ENCODE data around the gene DLEC1.

Gene DLEC1

GRCh38 chr3:38118421-38119247 is 79.6 kb downstream of the DLEC1 start:
- H3K27me3 Mint-ChIP-seq, result no peaks in the 10 kb centered on the region
- peak overlapping the region; percentile 50 for H3K27ac Mint-ChIP-seq
- H3K36me3 Mint-ChIP-seq, result peaks cover 2% of the 10 kb centered on the region
- H3K9me3 Mint-ChIP-seq (ENCODE audit: low read depth), result no peaks in the 10 kb centered on the region
- H3K4me1 Mint-ChIP-seq (ENCODE audit: low read depth), result peaks cover 4% of the 10 kb centered on the region
- no peak overlapping the region for H3K4me3 Mint-ChIP-seq

DNA sequence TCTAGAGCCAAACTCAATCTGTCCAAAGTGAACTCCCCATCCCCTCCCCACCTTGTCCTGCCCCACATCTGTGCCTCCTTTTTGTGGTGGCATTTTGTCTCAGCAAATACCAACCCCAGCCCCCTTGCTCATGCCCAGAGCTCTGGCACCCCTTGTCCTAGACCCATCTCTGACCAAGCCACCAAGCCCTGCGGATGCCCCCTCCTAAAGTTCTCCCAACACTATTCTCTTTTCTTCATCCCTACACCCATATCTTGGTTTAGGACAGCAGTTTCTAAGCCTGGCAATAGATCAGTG is 80.2 kb downstream of the DLEC1 start:
- peak overlapping the region; percentile 50 for H3K27ac Mint-ChIP-seq
- no peak overlapping the region for H3K4me3 Mint-ChIP-seq
- peaks cover 2% of the 10 kb centered on the region for H3K36me3 Mint-ChIP-seq
- H3K9me3 Mint-ChIP-seq (ENCODE audit: low read depth), result no peaks in the 10 kb centered on the region
- H3K4me1 Mint-ChIP-seq (ENCODE audit: low read depth), result peaks cover 4% of the 10 kb centered on the region
- no peaks in the 10 kb centered on the region for H3K27me3 Mint-ChIP-seq

DNA sequence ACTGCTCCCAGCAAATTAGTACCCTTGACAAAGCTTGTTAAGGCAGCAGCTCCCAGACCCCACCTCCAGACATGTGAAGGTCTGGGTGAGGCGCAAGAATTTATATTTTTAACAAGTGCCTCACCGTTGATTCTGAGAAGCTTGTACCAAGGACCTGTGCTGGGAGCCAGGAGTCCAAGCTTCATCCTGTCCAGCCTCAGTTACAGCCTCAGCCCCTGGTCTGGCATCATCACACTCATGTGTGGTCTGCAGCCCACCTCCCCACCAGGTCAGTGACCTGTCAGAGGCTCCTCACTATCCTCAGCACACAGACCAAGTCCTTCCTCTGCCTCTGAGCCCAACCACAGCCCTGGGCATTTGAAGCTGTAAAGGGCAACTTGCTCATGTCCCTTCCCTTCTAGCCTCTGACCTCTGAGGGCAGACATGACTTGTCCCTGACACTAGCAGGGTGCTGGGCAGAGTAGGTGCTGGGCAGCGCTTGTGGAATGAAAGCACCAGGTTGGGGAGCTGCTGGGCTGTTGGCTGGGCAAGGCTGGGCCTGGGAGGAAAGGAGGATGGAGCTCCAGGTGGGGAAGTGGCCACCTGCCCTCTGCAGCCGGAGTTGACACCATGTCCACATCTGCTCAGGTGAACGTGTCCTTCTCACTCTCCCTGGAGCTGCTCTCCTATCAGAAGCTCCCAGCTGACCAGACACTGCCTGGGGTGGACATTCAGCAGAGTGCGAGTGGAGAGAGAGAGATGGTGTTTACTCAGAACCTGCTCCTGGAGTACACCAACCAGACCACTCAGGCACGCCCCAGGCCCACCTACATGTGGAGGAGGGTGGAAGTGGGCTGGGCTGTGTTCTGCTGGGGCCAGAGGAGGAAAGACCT is 81.0 kb downstream of the DLEC1 start:
- H3K4me3 Mint-ChIP-seq, result no peak overlapping the region
- no peaks in the 10 kb centered on the region for H3K9me3 Mint-ChIP-seq (ENCODE audit: low read depth)
- no peaks in the 10 kb centered on the region for H3K27me3 Mint-ChIP-seq
- peaks cover 5% of the 10 kb centered on the region for H3K36me3 Mint-ChIP-seq
- H3K27ac Mint-ChIP-seq, result no peak overlapping the region
- H3K4me1 Mint-ChIP-seq (ENCODE audit: low read depth), result peaks cover 5% of the 10 kb centered on the region

GRCh38 chr3:38120693-38121450 is 81.9 kb downstream of the DLEC1 start:
- H3K27me3 Mint-ChIP-seq, result no peaks in the 10 kb centered on the region
- H3K36me3 Mint-ChIP-seq, result peaks cover 5% of the 10 kb centered on the region
- no peak overlapping the region for H3K27ac Mint-ChIP-seq
- H3K4me1 Mint-ChIP-seq (ENCODE audit: low read depth), result peaks cover 4% of the 10 kb centered on the region
- no peaks in the 10 kb centered on the region for H3K9me3 Mint-ChIP-seq (ENCODE audit: low read depth)
- no peak overlapping the region for H3K4me3 Mint-ChIP-seq

GRCh38 chr3:38121451-38121831 is 82.4 kb downstream of the DLEC1 start:
- Mint-ChIP-seq H3K36me3 (peaks cover 5% of the 10 kb centered on the region), H3K27ac (no peak overlapping the region), H3K9me3 (ENCODE audit: low read depth) (no peaks in the 10 kb centered on the region)

DNA sequence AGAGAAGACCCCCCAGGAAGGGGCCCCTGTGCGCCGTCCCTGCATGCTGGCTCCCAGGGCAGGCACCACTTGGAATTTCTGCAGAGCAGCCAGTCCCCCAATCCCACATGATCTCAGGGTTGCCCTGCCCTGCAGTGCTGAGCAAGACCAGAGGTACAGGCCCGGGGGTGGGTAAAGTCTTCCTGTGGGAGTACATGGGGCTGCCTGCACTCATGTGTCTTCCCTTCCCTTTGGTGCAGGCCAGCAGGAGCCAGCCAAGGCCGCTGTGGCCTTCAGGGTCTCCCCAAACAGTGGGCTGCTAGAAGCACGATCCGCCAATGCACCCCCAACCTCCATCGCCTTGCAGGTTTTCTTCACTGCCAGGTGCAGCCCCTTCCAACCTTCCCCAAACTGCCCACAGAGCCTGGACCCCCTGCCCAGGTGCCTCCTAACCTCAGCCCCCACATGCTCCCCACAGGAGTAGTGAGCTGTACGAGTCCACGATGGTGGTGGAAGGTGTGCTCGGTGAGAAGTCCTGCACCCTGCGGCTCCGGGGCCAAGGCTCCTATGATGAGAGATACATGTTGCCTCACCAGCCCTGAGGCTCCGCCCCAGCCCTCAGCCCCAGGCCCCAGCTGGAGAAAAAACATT is 82.9 kb downstream of the DLEC1 start:
- Mint-ChIP-seq H3K36me3 (peaks cover 5% of the 10 kb centered on the region), H3K4me1 (ENCODE audit: low read depth) (peaks cover 4% of the 10 kb centered on the region), H3K9me3 (ENCODE audit: low read depth) (no peaks in the 10 kb centered on the region), H3K4me3 (no peak overlapping the region), H3K27me3 (no peaks in the 10 kb centered on the region), H3K27ac (no peak overlapping the region)

More at GRCh38 chr3:38121451-38121831, 82.4 kb downstream of the DLEC1 start:
- Mint-ChIP-seq H3K27me3 (no peaks in the 10 kb centered on the region), H3K4me1 (ENCODE audit: low read depth) (peaks cover 4% of the 10 kb centered on the region), H3K4me3 (no peak overlapping the region)

GRCh38 chr3:38122712-38123290 is 83.8 kb downstream of the DLEC1 start:
- H3K36me3 Mint-ChIP-seq, result peaks cover 5% of the 10 kb centered on the region
- H3K4me1 Mint-ChIP-seq (ENCODE audit: low read depth), result peaks cover 4% of the 10 kb centered on the region
- no peak overlapping the region for H3K4me3 Mint-ChIP-seq
- H3K27ac Mint-ChIP-seq, result no peak overlapping the region
- H3K27me3 Mint-ChIP-seq, result no peaks in the 10 kb centered on the region
- H3K9me3 Mint-ChIP-seq (ENCODE audit: low read depth), result no peaks in the 10 kb centered on the region

DNA sequence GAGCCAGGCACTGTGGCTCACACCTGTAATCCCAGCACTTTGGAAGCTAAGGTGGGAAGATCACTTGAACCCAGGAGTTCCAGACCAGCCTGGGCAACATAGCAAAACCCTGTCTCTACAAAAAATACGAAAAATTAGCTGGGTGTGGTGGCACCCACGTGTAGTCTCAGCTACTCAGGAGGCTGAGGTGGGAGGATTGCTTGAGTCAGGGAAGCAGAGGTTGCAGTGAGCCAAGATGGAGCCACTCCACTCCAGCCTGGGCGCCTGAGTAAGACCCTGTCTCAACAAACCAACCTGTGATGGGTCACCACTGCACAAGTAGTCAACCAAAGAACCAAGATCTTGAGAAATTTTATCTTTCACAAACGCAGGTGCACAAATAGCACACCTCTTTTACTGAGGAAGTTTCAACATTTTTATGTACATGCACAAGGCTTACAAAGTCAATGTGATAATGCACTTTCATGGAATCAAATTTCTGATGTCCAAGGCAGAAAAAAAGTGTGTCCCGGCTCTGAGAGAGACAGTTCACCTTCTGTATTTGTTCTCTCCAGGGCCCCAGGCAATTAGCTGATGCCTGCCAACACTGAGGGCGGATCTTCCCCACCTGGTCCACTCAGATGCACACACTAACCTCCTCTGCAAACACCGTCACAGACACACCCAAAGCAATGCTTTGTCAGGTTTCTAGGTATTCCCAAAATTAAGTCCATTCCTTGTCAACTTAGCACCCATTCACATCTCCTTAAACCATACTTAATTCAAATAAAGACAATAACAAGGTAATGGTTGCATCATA is 85.5 kb downstream of the DLEC1 start:
- peak overlapping the region; percentile 42 for H3K27ac Mint-ChIP-seq
- H3K36me3 Mint-ChIP-seq, result peaks cover 5% of the 10 kb centered on the region

DNA sequence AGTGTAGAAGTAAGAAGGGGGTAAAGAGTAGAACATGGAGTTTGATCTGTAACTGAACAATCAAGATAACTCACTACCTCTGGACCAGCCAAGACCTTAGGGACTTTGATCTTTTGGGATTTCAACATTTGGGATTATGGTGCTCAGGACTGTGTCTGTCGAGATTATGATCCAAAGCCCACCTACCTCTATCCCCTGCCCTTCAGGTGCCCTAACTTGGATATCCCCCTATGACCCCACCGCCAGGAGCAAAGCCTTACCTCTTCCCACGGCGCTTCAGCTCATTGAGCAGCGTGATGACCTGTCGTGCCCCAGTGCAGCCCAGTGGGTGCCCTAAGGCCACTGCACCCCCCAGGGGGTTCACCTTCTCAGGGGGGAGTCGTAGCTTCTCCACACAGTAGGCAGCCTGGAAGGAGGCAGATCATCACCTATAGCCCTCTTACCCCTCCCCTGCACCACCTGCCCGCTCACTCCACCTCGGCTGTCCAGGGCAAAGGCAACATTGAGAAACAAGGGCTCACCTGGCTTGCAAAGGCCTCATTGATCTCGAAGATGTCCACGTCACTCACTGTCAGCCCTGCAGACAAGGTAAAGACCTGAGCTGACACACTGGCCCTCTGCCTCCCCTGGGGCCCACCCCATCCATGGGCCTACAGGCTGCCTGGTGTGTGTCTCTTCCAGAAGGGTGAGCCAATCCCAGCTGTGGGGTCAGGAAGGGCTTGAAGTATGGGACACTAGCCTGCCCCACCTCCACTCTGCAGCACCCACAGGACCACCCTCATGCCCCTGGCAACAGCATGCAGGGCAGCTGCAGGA is 86.5 kb downstream of the DLEC1 start:
- Mint-ChIP-seq H3K36me3 (peaks cover 5% of the 10 kb centered on the region), H3K27ac (no peak overlapping the region), H3K9me3 (ENCODE audit: low read depth) (no peaks in the 10 kb centered on the region)

More for the DNA sequence above, 85.5 kb downstream of the DLEC1 start:
- no peak overlapping the region for H3K4me3 Mint-ChIP-seq
- H3K9me3 Mint-ChIP-seq (ENCODE audit: low read depth), result no peaks in the 10 kb centered on the region
- H3K4me1 Mint-ChIP-seq (ENCODE audit: low read depth), result peaks cover 2% of the 10 kb centered on the region
- H3K27me3 Mint-ChIP-seq, result no peaks in the 10 kb centered on the region

GRCh38 chr3:38126121-38126892 is 87.3 kb downstream of the DLEC1 start:
- H3K27me3 Mint-ChIP-seq, result no peaks in the 10 kb centered on the region
- H3K4me1 Mint-ChIP-seq (ENCODE audit: low read depth), result peaks cover 5% of the 10 kb centered on the region
- H3K27ac Mint-ChIP-seq, result peak overlapping the region; percentile 22
- H3K36me3 Mint-ChIP-seq, result peaks cover 5% of the 10 kb centered on the region
- no peak overlapping the region for H3K4me3 Mint-ChIP-seq
- H3K9me3 Mint-ChIP-seq (ENCODE audit: low read depth), result no peaks in the 10 kb centered on the region

More for the DNA sequence above, 86.5 kb downstream of the DLEC1 start:
- Mint-ChIP-seq H3K27me3 (no peaks in the 10 kb centered on the region), H3K4me1 (ENCODE audit: low read depth) (peaks cover 3% of the 10 kb centered on the region), H3K4me3 (no peak overlapping the region)

GRCh38 chr3:38127611-38128302 is 88.7 kb downstream of the DLEC1 start:
- Mint-ChIP-seq H3K4me3 (no peak overlapping the region), H3K9me3 (ENCODE audit: low read depth) (no peaks in the 10 kb centered on the region), H3K4me1 (ENCODE audit: low read depth) (peaks cover 8% of the 10 kb centered on the region), H3K36me3 (peaks cover 5% of the 10 kb centered on the region), H3K27me3 (no peaks in the 10 kb centered on the region), H3K27ac (peak overlapping the region; percentile 61)

GRCh38 chr3:38128303-38128655 is 89.3 kb downstream of the DLEC1 start:
- H3K36me3 Mint-ChIP-seq, result peaks cover 3% of the 10 kb centered on the region
- H3K4me3 Mint-ChIP-seq, result no peak overlapping the region
- H3K27me3 Mint-ChIP-seq, result no peaks in the 10 kb centered on the region
- no peak overlapping the region for H3K27ac Mint-ChIP-seq
- H3K9me3 Mint-ChIP-seq (ENCODE audit: low read depth), result no peaks in the 10 kb centered on the region
- H3K4me1 Mint-ChIP-seq (ENCODE audit: low read depth), result peaks cover 13% of the 10 kb centered on the region

Data from activated naive CD8-positive, alpha-beta T cell (primary cell).